GM12878 (cell line): ENCODE data around the gene TMEM37.

Experiments used
- RBBP5 ChIP-seq: fragments of 200-600 bp; sonication (generic); conservative IDR thresholded peaks from 2 replicates; pipeline ENCODE4 v1.6.1; 2016
- SP1 ChIP-seq: IDR thresholded peaks from one replicate; pipeline ENCODE4 v1.6.1; 2011; ENCODE audit warnings: low read depth, low read length
- TF ChIP-seq, protein P1 (sequence below), 3 experiments: IDR thresholded peaks in 2 of 3; conservative IDR thresholded peaks in 1 of 3; 2 replicates each; pipeline ENCODE4 v1.5.1; 2011; ENCODE audit warnings: low read depth in 3 of 3, low read length in 3 of 3, mild to moderate bottlenecking in 3 of 3, control low read depth in 2 of 3, moderate library complexity in 2 of 3, inconsistent platforms in 1 of 3, mixed read lengths in 1 of 3; ENCODE audit not compliant: control insufficient read depth in 2 of 3, insufficient read depth in 1 of 3; ENCODE audit errors: extremely low read depth in 1 of 3
- TF ChIP-seq, protein P2 (sequence below): IDR thresholded peaks from 2 replicates; pipeline ENCODE4 v1.6.1; 2011; ENCODE audit warnings: low read depth, mild to moderate bottlenecking, low read length, moderate library complexity, borderline replicate concordance; ENCODE audit errors: extremely low read depth

DNA sequence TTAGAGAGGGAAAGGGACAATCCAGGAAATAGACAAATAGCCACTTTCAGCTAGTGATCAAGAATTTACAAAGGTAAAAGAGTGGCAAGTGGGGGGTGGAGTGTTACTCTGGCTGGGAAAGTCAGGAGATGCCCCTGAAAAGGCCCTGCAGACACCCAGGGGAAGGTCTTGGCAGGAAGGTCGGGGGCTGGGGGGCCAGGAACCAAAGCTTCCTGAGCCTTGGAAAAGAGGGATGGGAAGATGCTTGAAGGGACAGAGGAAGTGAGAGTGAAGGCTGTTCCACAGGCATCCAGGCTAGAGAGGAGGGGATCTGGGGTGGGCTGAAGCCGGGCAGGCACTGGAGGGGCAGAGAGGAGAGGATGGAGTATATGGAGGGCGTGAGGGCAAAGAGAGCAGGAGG, 3.9 kb upstream of the TMEM37 start:
- TF ChIP-seq, protein P1, sequence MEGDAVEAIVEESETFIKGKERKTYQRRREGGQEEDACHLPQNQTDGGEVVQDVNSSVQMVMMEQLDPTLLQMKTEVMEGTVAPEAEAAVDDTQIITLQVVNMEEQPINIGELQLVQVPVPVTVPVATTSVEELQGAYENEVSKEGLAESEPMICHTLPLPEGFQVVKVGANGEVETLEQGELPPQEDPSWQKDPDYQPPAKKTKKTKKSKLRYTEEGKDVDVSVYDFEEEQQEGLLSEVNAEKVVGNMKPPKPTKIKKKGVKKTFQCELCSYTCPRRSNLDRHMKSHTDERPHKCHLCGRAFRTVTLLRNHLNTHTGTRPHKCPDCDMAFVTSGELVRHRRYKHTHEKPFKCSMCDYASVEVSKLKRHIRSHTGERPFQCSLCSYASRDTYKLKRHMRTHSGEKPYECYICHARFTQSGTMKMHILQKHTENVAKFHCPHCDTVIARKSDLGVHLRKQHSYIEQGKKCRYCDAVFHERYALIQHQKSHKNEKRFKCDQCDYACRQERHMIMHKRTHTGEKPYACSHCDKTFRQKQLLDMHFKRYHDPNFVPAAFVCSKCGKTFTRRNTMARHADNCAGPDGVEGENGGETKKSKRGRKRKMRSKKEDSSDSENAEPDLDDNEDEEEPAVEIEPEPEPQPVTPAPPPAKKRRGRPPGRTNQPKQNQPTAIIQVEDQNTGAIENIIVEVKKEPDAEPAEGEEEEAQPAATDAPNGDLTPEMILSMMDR (IDR thresholded peaks at IDR 0.05 in 2 of 3, conservative IDR thresholded peaks at IDR 0.05 in 1 of 3; ENCODE audit: control insufficient read depth in 2 of 3, extremely low read depth in 1 of 3, insufficient read depth in 1 of 3, low read depth in 3 of 3, low read length in 3 of 3): no peak
- TF ChIP-seq SP1: no peak
- TF ChIP-seq, protein P2, sequence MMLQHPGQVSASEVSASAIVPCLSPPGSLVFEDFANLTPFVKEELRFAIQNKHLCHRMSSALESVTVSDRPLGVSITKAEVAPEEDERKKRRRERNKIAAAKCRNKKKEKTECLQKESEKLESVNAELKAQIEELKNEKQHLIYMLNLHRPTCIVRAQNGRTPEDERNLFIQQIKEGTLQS: no peak
- TF ChIP-seq RBBP5: no peak
